SK-N-SH treated with all-trans-retinoic acid at 6 μM for 48 hours (cell line): ENCODE data around the gene MRPL9.

Experiments used
- ARNTL ChIP-seq: fragments of 450-650 bp; formaldehyde crosslinking; IDR thresholded peaks from 2 replicates; pipeline ENCODE4 v1.5.0; 2020; ENCODE audit warnings: low read depth, mild to moderate bottlenecking, moderate library complexity, borderline replicate concordance
- CSDC2 ChIP-seq: fragments of 250-450 bp; sonication (Bioruptor Pico); IDR thresholded peaks from 2 replicates; pipeline ENCODE4 v1.5.0; 2020; ENCODE audit warnings: mild to moderate bottlenecking, moderate library complexity
- ISL1 ChIP-seq: fragments of 250-450 bp; sonication (Bioruptor Pico); IDR thresholded peaks from 2 replicates; pipeline ENCODE4 v2.1.2; 2022; ENCODE audit warnings: mild to moderate bottlenecking, moderate library complexity
- OSR1 ChIP-seq: fragments of 250-450 bp; sonication (Bioruptor Pico); IDR thresholded peaks from 2 replicates; pipeline ENCODE4 v1.8.0; 2022; ENCODE audit warnings: moderate library complexity, mild to moderate bottlenecking, inconsistent platforms
- PATZ1 ChIP-seq: fragments of 250-450 bp; sonication (Bioruptor Pico); IDR thresholded peaks from 2 replicates; pipeline ENCODE4 v1.8.0; 2020; ENCODE audit warnings: mild to moderate bottlenecking, moderate library complexity, borderline replicate concordance
- RARB ChIP-seq: fragments of 250-450 bp; sonication (Bioruptor Pico); IDR thresholded peaks from 2 replicates; pipeline ENCODE4 v1.8.0; 2021; ENCODE audit warnings: mild to moderate bottlenecking, moderate library complexity
- TOX ChIP-seq: fragments of 250-450 bp; sonication (Bioruptor Pico); IDR thresholded peaks from 2 replicates; pipeline ENCODE4 v1.8.0; 2021; ENCODE audit warnings: mild to moderate bottlenecking, moderate library complexity, borderline replicate concordance
- ZNF70 ChIP-seq: fragments of 450-650 bp; formaldehyde crosslinking; IDR thresholded peaks from 2 replicates; pipeline ENCODE4 v1.5.0; 2020; ENCODE audit warnings: mild to moderate bottlenecking, moderate library complexity
- TF ChIP-seq, protein P1 (sequence below): fragments of 250-450 bp; sonication (Bioruptor Pico); IDR thresholded peaks from 2 replicates; pipeline ENCODE4 v1.8.0; 2021; ENCODE audit warnings: low read depth, mild to moderate bottlenecking, moderate library complexity, borderline replicate concordance

- no peak for TF ChIP-seq PATZ1 (CRISPR knock-in tag)
- TF ChIP-seq TOX: no peak
- TF ChIP-seq OSR1 (CRISPR knock-in tag): no peak
- TF ChIP-seq, protein P1, sequence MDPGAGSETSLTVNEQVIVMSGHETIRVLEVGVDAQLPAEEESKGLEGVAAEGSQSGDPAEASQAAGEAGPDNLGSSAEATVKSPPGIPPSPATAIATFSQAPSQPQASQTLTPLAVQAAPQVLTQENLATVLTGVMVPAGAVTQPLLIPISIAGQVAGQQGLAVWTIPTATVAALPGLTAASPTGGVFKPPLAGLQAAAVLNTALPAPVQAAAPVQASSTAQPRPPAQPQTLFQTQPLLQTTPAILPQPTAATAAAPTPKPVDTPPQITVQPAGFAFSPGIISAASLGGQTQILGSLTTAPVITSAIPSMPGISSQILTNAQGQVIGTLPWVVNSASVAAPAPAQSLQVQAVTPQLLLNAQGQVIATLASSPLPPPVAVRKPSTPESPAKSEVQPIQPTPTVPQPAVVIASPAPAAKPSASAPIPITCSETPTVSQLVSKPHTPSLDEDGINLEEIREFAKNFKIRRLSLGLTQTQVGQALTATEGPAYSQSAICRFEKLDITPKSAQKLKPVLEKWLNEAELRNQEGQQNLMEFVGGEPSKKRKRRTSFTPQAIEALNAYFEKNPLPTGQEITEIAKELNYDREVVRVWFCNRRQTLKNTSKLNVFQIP (CRISPR knock-in tag): no peak
- TF ChIP-seq RARB (CRISPR knock-in tag): no peak
- TF ChIP-seq ARNTL: no peak
- TF ChIP-seq ISL1 (CRISPR knock-in tag): no peak
- no peak for TF ChIP-seq CSDC2 (CRISPR knock-in tag)
- no peak for TF ChIP-seq ZNF70 (CRISPR knock-in tag)
Measured at GRCh38 chr1:151787689-151788088, 24.4 kb upstream of the MRPL9 start.
